ENCODE results near the gene CACFD1. TPM values are rescaled to one million over a fixed set of nuclear protein-coding genes. Genes with fewer than 3 reads are reported as not detected.

Gene CACFD1
- total and polyA plus RNA-seq, 2 of the 13 experiments (the other 11 are each of a cell fraction or from before 2014, with no cell fraction given) = 13.8 to 14.6 TPM

DNA sequence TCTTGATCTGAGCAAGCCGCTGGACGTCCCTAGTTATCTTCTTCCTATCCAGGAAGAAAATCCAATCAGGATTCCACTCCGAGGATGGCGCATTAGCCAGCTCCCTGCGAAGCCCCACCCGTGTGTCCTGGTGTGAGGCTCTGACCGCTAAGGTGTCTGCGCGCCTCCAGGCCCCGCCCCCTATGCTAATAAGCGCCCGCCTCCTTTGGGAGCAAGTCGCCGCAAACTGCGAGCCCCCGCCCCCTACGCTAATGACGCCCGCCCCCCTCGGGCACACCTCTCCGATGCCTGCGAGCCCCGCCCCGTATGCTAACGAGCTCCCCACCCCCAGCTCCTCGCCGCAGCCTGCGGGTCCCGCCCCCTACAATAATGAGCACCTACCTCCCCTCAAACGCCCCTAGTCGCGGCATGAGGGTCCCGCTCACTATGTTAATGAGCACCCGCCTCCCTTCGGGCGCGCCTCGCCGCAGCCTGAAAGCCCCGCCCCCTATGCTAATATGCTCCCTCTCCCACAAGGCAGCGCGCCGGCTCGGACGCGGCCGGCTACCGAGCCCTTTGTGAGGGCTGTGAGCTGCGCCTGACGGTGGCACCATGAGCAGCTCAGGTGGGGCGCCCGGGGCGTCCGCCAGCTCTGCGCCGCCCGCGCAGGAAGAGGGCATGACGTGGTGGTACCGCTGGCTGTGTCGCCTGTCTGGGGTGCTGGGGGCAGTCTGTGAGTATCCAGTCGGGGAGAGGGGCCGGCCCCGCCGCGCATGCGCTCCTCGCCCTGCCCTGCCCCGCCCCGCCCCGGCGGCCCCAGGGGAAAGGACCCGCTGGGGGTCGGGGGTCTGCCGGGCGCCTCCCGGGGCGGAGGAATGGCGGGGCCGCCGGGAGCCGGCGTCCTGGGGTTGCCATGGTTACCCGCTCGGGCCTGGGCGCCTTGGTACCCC is at the start of gene CACFD1 (continued):
- no peak for TF ChIP-seq MED1 (CRISPR knock-in tag; IDR thresholded peaks at IDR 0.05)
- no peak for TF ChIP-seq PCBP1 (IDR thresholded peaks at IDR 0.05; ENCODE audit: borderline replicate concordance, low read depth, low read length)
- TF ChIP-seq SETDB1 (CRISPR knock-in tag; IDR thresholded peaks at IDR 0.05; ENCODE audit: borderline replicate concordance) = no peak
- TF ChIP-seq RBAK (CRISPR knock-in tag; IDR thresholded peaks at IDR 0.05) = no peak
- TF ChIP-seq, protein P1, sequence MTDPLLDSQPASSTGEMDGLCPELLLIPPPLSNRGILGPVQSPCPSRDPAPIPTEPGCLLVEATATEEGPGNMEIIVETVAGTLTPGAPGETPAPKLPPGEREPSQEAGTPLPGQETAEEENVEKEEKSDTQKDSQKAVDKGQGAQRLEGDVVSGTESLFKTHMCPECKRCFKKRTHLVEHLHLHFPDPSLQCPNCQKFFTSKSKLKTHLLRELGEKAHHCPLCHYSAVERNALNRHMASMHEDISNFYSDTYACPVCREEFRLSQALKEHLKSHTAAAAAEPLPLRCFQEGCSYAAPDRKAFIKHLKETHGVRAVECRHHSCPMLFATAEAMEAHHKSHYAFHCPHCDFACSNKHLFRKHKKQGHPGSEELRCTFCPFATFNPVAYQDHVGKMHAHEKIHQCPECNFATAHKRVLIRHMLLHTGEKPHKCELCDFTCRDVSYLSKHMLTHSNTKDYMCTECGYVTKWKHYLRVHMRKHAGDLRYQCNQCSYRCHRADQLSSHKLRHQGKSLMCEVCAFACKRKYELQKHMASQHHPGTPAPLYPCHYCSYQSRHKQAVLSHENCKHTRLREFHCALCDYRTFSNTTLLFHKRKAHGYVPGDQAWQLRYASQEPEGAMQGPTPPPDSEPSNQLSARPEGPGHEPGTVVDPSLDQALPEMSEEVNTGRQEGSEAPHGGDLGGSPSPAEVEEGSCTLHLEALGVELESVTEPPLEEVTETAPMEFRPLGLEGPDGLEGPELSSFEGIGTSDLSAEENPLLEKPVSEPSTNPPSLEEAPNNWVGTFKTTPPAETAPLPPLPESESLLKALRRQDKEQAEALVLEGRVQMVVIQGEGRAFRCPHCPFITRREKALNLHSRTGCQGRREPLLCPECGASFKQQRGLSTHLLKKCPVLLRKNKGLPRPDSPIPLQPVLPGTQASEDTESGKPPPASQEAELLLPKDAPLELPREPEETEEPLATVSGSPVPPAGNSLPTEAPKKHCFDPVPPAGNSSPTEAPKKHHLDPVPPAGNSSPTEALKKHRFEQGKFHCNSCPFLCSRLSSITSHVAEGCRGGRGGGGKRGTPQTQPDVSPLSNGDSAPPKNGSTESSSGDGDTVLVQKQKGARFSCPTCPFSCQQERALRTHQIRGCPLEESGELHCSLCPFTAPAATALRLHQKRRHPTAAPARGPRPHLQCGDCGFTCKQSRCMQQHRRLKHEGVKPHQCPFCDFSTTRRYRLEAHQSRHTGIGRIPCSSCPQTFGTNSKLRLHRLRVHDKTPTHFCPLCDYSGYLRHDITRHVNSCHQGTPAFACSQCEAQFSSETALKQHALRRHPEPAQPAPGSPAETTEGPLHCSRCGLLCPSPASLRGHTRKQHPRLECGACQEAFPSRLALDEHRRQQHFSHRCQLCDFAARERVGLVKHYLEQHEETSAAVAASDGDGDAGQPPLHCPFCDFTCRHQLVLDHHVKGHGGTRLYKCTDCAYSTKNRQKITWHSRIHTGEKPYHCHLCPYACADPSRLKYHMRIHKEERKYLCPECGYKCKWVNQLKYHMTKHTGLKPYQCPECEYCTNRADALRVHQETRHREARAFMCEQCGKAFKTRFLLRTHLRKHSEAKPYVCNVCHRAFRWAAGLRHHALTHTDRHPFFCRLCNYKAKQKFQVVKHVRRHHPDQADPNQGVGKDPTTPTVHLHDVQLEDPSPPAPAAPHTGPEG (CRISPR knock-in tag; IDR thresholded peaks at IDR 0.05) = no peak
- no peak for TF ChIP-seq ZNF850 (CRISPR knock-in tag; conservative IDR thresholded peaks at IDR 0.05)
- no peak for TF ChIP-seq ZNF570 (CRISPR knock-in tag; IDR thresholded peaks at IDR 0.05; ENCODE audit: borderline replicate concordance)
- no peak for TF ChIP-seq ZZZ3 (CRISPR knock-in tag; IDR thresholded peaks at IDR 0.05; ENCODE audit: borderline replicate concordance)
- TF ChIP-seq, protein P2, sequence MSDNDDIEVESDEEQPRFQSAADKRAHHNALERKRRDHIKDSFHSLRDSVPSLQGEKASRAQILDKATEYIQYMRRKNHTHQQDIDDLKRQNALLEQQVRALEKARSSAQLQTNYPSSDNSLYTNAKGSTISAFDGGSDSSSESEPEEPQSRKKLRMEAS (IDR thresholded peaks at IDR 0.05) = no peak
- TF ChIP-seq MATR3 (CRISPR knock-in tag; IDR thresholded peaks at IDR 0.05) = no peak
- TF ChIP-seq ZNF121 (CRISPR knock-in tag; IDR thresholded peaks at IDR 0.05) = no peak
- no peak for TF ChIP-seq ZNF10 (CRISPR knock-in tag; IDR thresholded peaks at IDR 0.05; ENCODE audit: borderline replicate concordance, low read depth)
- TF ChIP-seq RCOR2 (CRISPR knock-in tag; IDR thresholded peaks at IDR 0.05) = no peak
- no peak for TF ChIP-seq FOXA3 (CRISPR knock-in tag; IDR thresholded peaks at IDR 0.05)
- no peak for TF ChIP-seq IKZF4 (CRISPR knock-in tag; IDR thresholded peaks at IDR 0.05; ENCODE audit: borderline replicate concordance, low read depth, not compliant biosample characterization)
- no peak for TF ChIP-seq ZBTB38 (CRISPR knock-in tag; IDR thresholded peaks at IDR 0.05)
- no peak for TF ChIP-seq GABPA (IDR thresholded peaks at IDR 0.05; ENCODE audit: low read depth, low read length)
- no peak for TF ChIP-seq GABPA (CRISPR knock-in tag; IDR thresholded peaks at IDR 0.05; ENCODE audit: low read depth)
- TF ChIP-seq, protein P3, sequence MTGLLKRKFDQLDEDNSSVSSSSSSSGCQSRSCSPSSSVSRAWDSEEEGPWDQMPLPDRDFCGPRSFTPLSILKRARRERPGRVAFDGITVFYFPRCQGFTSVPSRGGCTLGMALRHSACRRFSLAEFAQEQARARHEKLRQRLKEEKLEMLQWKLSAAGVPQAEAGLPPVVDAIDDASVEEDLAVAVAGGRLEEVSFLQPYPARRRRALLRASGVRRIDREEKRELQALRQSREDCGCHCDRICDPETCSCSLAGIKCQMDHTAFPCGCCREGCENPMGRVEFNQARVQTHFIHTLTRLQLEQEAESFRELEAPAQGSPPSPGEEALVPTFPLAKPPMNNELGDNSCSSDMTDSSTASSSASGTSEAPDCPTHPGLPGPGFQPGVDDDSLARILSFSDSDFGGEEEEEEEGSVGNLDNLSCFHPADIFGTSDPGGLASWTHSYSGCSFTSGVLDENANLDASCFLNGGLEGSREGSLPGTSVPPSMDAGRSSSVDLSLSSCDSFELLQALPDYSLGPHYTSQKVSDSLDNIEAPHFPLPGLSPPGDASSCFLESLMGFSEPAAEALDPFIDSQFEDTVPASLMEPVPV (CRISPR knock-in tag; IDR thresholded peaks at IDR 0.05) = no peak
- TF ChIP-seq SSRP1 (CRISPR knock-in tag; IDR thresholded peaks at IDR 0.05) = no peak
- no peak; the same call in 1 of the 2 replicates for TF ChIP-seq HOXA5 (CRISPR knock-in tag; IDR thresholded peaks at IDR 0.05)
- TF ChIP-seq, protein P4, sequence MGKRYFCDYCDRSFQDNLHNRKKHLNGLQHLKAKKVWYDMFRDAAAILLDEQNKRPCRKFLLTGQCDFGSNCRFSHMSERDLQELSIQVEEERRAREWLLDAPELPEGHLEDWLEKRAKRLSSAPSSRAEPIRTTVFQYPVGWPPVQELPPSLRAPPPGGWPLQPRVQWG (CRISPR knock-in tag; IDR thresholded peaks at IDR 0.05; ENCODE audit: borderline replicate concordance, low read depth) = no peak
- TF ChIP-seq NAIF1 (CRISPR knock-in tag; IDR thresholded peaks at IDR 0.05; ENCODE audit: borderline replicate concordance) = no peak; the same call in 1 of the 2 replicates

All from HepG2 (cell line).